Activated T-cell treated with anti-CD3 and anti-CD28 coated beads for 24 hours (primary cell): Measurements from ENCODE around the gene GNLY.
"Not testable (repeated sequence)": the region's sequence is repeated elsewhere in the genome, so short reads cannot be mapped to it uniquely, and the experiment has no call there.

Experiments used
- DNase-seq: peaks from one replicate; pipeline ENCODE4 v3.0.0-alpha.2; 2020; ENCODE audit warnings: low read depth

GNLY gene

DNA sequence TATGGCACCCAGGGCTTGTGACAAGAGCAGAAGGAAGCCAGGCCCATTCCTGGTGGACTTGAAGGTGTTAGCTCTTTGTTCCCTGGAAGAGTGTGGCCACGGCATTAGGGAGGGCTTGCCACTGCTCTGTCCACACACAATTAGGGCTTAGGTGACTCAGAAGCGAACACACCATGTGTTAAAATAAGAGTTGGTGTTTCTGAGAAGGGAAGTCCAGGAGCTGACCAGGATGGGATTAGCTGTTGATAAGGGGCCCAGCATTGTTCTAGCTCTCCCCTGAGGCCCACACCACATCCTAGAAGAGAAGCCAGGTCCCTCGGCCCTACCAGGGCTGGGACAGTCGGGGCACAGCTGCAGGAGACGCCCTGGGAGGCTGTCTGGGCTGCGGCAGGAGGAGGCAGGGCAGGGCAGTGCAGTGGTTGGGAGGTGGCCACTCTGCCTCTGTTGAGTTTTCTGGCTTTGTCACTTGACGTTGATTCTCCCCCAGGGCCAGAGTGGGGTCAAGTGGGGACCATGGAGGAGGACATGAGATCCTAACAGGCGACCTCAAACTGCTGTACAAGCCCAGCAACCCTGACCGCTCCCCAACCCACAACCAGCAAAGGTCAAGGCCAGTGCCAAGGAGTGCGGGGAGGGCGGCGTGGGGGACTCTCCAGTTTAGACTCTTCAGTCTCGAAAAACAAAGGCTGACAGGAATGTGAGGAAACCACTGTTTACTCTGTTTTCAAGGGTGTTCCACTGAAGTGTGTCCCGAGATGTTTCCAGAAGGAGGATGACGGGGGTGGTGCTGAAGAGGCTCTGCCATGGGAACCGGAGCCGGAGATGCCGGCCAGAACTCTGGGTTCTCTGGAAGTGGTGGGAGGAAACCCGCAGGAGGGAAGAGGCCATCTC is 16.8 kb downstream of the GNLY start:
- DNase-seq: no peak

DNA sequence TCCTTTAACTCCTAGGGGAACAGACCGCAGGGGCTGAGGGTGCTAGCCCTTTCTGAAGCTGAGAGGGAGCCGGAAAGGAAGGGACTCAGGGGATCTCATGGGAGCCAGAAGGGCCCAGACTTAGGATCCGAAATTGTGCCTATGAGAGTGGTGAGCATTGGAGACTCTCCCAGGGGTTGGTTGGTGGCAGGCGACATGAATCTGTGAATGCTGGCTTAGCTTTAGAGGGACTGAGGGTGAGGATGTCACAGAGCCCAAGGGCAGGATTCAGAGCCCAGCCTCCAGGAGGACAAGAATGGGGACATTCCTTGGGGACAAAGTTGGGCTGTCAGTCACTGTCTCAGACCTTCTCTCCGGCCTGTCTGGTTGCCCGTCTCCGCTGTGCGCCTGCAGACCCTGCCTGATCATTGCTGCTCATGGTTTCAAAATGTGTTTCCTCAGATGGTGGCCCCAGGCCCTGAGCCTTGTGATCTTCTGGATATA is 17.5 kb downstream of the GNLY start:
- no peak for DNase-seq

- no peak for DNase-seq
Observed at GRCh38 chr2:85712336-85712735, 18.2 kb downstream of the GNLY start.

GRCh38 chr2:85712849-85713612 is 18.9 kb downstream of the GNLY start:
- no peak for DNase-seq

DNA sequence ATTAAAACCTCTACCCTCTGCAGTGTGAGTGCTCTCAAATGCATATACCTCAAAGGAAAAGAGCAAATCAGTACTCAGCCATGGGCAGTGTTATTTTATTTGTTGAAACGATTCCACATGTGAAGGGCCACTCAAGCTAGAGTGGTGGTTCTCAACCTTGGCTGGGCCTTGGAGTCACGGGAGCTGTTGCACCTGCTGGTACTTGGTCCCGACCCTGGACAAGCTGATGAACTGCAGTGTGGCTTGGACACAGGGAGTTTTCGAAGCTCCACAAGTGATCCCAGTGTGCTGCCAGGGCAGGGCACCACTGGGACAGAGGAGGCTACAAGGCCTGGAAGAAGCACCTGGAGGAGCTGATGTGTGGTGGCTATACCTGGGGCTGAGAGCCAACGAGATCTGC is 19.7 kb downstream of the GNLY start:
- no peak for DNase-seq

GRCh38 chr2:85714421-85714820 is 20.3 kb downstream of the GNLY start:
- not testable (repeated sequence) for DNase-seq

GRCh38 chr2:85714841-85715240 is 20.7 kb downstream of the GNLY start:
- DNase-seq: no peak

- no peak for DNase-seq
Observed at GRCh38 chr2:85716346-85716914, 22.3 kb downstream of the GNLY start.

DNA sequence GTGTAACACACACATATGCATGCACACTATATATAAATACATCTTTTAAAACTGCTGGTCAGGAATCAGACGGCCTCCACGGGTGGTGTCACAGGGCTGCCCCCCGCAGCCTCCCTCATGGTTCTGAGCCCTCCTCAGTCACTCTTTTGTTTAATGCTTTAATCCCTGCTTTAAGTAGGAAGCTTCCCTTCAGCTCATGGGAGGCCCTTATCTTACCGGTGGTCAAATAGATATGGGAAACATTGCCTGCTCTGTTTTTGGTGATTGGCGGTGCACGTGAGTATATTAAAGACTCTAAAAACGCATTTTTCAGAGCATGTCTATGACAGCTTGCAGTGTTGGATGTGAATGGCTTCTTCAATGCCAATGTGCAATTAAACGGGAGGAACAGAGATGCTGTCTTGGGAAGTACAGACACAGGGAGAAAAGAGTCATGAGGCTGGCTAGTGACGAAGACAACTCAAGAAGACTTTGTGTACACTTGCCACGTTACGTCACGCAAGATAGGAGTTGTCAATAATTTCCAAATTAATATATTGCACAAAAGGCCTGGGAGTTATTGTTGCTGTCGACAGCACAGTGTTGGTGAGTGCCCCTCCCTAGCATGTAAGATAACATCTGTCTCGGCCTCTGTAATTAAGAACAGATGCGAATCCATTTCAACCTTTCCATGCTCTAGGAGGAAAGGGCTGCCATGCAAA is 23.3 kb downstream of the GNLY start:
- no peak for DNase-seq

DNA sequence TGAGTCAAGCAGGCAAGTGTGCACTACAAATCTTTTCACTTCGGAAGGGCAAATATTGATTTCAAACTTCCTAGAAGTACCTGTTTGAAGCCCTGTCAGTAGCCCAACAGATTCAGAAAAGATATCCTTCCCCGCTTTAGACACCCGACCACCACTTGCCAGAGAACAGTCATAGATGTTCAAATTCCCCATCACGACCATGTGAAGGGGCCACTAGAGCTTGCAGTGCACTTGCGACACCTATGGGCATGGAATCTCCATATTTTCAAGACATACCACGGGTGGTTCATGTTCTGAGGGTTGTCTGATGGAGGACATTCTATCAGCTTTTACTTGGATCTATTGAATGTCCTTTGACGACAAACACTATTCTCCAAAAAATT is 23.8 kb downstream of the GNLY start:
- DNase-seq: no peak

GRCh38 chr2:85718885-85719492 is 24.8 kb downstream of the GNLY start:
- no peak for DNase-seq

DNA sequence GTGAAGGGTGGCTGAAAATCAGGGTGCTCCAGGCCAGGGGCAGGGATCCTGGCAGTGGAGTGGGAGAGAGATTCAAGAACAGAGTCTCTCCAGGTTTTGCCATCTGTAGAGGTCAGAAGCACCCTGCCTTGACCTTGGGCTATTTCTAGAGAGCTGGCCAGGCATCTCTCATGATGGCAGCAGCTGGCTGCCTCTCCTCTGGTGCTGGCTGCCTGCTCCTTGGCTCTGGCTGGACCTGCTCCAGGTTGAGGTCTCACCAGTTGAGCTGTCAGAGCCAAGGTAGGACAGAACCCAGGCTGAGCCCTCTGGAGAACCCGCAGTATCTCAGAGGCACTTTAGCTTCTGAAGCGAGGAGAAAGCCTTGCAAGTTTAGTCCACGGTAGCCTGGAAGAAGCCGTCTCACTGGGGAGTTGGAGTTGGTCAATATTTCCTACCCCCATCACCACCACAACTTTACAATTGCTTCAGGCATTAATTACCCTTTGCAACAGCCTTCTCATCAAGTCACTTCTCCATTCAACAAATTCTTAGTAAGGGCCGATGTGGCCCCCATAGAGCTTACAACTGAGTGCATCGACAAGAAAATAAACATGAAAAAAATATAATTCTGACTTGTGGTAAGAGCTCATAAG is 25.6 kb downstream of the GNLY start:
- no peak for DNase-seq

DNA sequence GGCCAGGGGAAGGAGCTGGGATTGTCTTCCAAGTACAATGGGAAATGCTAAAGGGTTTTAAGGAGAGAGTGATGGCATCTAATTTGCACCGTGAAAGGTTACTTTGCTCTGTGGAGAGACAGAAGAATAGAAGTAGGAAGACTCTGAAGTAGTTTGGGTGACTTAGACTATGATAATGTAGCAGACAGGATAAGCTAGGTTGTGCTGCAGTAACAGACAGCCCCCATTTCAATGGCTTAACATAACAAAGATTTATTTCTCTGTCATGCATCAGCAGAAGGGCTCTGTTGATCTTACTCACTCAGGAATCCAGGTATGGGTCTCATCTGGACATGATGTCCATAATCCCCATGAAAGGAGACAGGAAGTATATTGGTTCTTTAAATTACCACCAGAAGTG is 26.4 kb downstream of the GNLY start:
- no peak for DNase-seq

DNA sequence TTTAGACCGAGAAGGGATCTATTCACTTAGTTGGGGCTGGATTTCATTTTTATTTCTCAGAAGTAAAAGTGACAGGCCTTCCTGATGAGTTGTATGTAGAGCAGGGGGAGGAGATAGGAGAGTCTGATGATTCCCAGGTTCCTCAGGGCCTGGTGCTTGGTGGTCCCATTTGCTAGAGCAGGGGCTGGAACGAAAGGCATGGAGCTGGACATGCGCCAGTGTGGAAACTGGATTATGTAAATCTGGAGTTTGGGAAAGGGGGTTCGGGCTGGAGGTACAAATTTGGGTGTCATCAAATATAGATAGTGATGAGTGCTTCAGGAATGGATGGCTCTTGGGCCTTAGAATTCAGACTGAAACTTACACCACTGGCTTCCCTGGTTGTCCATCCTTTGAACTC is 27.5 kb downstream of the GNLY start:
- DNase-seq: no peak

DNA sequence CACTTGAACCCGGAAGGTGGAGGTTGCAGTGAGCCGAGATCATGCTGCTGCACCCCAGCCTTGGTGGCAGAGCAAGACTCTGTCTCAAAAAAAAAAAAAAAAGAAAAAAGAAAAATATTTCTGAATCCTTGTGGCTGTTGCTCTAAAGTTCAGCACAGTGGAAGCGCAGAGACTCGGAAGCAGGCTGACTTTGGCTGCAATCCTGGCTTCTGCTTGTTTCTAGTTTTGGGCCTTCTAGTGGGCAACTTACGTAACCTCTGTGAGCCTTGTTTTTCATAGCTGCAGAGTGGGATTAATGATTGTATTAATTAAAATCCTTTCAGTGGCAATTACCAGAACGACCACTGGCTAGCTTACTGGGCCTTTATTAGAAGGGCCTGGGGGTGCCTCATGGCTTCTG is 28.4 kb downstream of the GNLY start:
- DNase-seq: no peak

DNA sequence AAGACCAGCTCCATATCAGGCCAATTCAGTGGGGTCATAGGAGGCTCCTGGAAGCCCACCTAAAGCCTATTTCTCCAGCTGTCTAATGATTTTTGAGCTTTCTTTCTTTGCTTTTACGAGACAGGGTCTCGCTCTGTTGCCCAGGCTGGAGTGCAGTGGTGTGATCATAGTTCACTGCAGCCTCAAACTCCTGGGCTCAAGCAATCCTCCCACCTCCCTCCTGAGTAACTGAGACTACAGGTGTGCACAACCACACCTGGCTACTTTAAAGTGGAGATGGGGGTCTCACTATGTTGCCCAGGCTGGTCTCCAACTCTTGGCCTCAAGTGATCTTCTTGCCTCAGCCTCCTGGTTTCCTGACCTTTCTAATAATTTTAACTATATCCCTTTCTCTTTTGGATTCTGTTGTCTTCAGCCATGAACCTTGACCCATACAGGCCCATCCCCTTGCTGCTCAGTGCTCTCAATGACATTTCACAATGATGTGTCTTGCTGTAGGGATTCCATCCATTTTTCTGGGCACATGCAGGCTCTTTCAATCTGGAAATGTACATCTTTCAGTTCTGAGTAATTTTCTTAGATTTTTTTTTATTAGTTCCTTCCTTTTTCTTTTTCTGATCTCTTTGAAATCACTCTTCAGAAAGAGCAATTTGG is 29.7 kb downstream of the GNLY start:
- DNase-seq: no peak

DNA sequence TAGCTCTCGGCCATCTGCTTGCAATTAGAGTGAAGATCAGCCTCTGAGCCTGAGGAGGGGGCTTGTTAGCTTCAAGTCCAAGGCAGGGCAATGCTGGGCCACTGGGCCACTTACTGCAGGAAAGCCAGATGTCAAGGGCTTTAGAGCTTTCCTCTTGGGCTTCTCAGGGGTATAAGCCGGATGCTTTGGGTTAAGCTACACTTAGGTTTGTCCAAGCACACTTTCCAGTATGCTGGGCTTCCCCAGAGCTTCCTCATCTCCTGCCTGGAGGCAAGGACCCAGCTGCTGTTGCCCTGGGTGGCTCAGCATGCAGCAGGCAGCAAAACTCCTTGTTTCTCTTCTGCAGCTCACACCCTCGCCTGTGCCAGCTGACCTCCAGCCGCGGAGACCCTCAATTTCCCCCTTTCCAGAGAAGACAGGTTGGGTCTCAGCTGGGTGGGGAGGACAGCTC is 30.6 kb downstream of the GNLY start:
- no peak for DNase-seq

- no peak for DNase-seq
Observed at GRCh38 chr2:85725451-85725850, 31.3 kb downstream of the GNLY start.

- no peak for DNase-seq
Observed at GRCh38 chr2:85727798-85728197, 33.6 kb downstream of the GNLY start.

DNA sequence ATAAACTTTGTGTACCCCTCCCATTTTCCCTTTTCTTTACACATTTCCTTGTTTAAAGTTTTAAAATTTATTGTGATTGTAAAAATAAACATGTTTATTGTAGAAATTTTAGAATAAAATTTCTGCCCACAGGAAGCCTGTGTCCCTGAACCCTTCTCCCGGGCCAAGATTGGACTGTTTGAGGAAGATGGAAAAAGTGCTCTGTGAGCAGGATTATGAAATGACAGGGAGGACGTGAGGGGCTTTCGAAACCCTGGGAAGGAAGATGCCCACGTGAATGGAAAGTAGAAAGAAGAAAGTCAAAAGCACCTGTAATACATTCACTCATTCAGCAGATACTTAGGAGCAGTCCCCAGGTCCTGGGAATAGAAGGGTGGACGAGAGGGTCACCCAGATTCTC is 34.2 kb downstream of the GNLY start:
- DNase-seq: no peak
